DND-41 (cell line): Measurements from ENCODE around the gene PLXNA4.

ENCODE experiments used
- ATAC-seq: fragments of 200-7000 bp; cut with Tn5 transposase; 3 replicates; pipeline ENCODE4 v1.9.1; 2021; ENCODE audit warnings: low read depth; ENCODE audit not compliant: insufficient read depth
- DNase-seq: peaks from one replicate; pipeline ENCODE4 v3.0.0-alpha.2; 2020
- H2AFZ ChIP-seq: 2 replicates; pipeline ENCODE4 v1.6.0; 2012; ENCODE audit warnings: low read depth, low read length
- H3K27ac ChIP-seq: 2 replicates; pipeline ENCODE4 v1.5.1; 2012; ENCODE audit warnings: low read length, inconsistent platforms
- H3K27me3 ChIP-seq: fragments of 200-600 bp; sonication (generic); 2 replicates; pipeline ENCODE4 v1.6.0; 2012; ENCODE audit warnings: low read length, mild to moderate bottlenecking, inconsistent platforms; ENCODE audit not compliant: insufficient read depth, poor library complexity
- H3K36me3 ChIP-seq: 2 replicates; pipeline ENCODE4 v1.5.1; 2012; ENCODE audit warnings: low read length, inconsistent platforms; ENCODE audit not compliant: insufficient read depth
- H3K4me1 ChIP-seq: 2 replicates; pipeline ENCODE4 v1.5.1; 2012; ENCODE audit warnings: mild to moderate bottlenecking, low read length; ENCODE audit not compliant: insufficient read depth
- H3K4me2 ChIP-seq: 2 replicates; pipeline ENCODE4 v1.6.0; 2012; ENCODE audit warnings: mild to moderate bottlenecking, moderate library complexity, low read length, inconsistent platforms; ENCODE audit not compliant: insufficient read depth
- H3K4me3 ChIP-seq, 2 experiments: fragments of 200-600 bp in 1 of 2; shearing (Covaris generic) in 1 of 2; 2 replicates each; pipeline ENCODE4 v1.5.1; 2012 to 2016; ENCODE audit warnings: inconsistent platforms in 2 of 2, low read length in 2 of 2, mild to moderate bottlenecking in 2 of 2, low read depth in 1 of 2, moderate library complexity in 1 of 2
- H3K79me2 ChIP-seq: 2 replicates; pipeline ENCODE4 v1.6.0; 2012; ENCODE audit warnings: low read length, inconsistent platforms; ENCODE audit not compliant: insufficient read depth
- H3K9ac ChIP-seq: 2 replicates; pipeline ENCODE4 v1.6.0; 2012; ENCODE audit warnings: low read depth, mild to moderate bottlenecking, inconsistent platforms, low read length, moderate library complexity
- H3K9me3 ChIP-seq: 2 replicates; pipeline ENCODE4 v1.5.1; 2012; ENCODE audit warnings: low read length, moderate library complexity, mild to moderate bottlenecking, inconsistent platforms; ENCODE audit not compliant: insufficient read depth, severe bottlenecking
- H4K20me1 ChIP-seq: 2 replicates; pipeline ENCODE4 v1.6.0; 2012; ENCODE audit warnings: low read length; ENCODE audit not compliant: insufficient read depth
- CTCF ChIP-seq: IDR thresholded peaks from 2 replicates; pipeline ENCODE4 v1.5.1; 2012; ENCODE audit warnings: borderline replicate concordance, low read length, moderate library complexity, mild to moderate bottlenecking; ENCODE audit not compliant: poor library complexity, severe bottlenecking; ENCODE audit errors: extremely low read depth
- EZH2 ChIP-seq: IDR thresholded peaks from 3 replicates; pipeline ENCODE4 v1.6.1; 2012; ENCODE audit warnings: borderline replicate concordance, low read depth, mild to moderate bottlenecking, moderate library complexity, low read length, inconsistent platforms; ENCODE audit not compliant: severe bottlenecking

PLXNA4 gene

DNA sequence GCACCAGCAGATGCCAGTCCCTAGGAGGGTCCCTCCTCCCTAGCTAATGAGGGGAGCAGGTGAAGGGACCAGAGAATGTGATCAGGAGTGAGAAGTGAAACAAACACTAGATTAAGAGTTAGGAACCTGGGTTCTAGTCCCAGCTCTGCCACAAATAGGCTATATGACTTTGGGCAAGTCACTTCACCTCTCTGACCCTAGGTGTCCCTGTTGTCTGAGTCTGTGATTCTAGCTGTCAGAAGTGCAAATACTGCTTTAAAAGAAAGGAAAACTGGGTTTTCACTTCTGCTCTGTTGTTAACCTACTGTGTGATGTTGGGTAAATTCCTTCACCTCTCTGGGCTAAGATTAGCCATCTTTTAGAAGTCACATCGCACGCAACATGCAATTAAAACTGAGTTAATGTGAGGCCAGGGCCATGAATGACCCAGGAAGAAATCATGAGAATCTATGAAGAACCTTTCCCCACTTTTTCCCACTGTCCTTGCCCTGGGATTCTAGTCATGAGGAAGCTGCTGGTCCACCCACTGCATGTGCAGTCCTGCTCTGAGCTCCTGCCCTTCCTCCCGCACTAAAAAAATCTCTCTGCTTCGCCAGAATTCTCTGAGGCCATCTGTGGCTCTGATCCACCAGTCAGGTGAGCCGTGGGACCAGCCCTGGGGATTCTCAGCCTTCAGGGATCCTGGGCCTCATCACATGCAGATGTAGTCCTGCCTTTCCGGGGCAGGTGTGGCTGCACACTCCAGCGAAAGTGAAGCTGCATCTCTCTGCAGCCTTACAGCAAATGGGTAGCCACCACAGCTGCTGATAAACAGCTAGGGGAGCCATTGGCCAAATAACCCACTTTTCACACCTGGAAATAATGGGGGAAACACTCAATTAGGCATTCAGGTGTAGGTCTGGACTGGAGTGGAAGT lies 181.7 kb downstream of the PLXNA4 start:
- H3K27ac ChIP-seq = no peak overlapping the region
- H4K20me1 ChIP-seq = no peaks in the 10 kb centered on the region
- H3K9me3 ChIP-seq = no peaks in the 10 kb centered on the region
- no peak overlapping the region for H2AFZ ChIP-seq
- no peak overlapping the region for H3K9ac ChIP-seq
- peak; percentile 38 for TF ChIP-seq CTCF
- no peak for TF ChIP-seq EZH2
- peak; percentile 8 for DNase-seq
- no peaks in the 10 kb centered on the region for H3K36me3 ChIP-seq
- H3K4me3 ChIP-seq = no peak overlapping the region
- H3K4me1 ChIP-seq = no peaks in the 10 kb centered on the region
- H3K27me3 ChIP-seq = no peaks in the 10 kb centered on the region
- no peaks in the 10 kb centered on the region for H3K79me2 ChIP-seq
- no peak overlapping the region for H3K4me2 ChIP-seq
- no peak for ATAC-seq

- Histone ChIP-seq H3K27ac (no peak overlapping the region), H4K20me1 (no peaks in the 10 kb centered on the region), H3K79me2 (no peaks in the 10 kb centered on the region), H3K4me2 (no peak overlapping the region), H2AFZ (no peak overlapping the region), H3K9me3 (no peaks in the 10 kb centered on the region), H3K27me3 (no peaks in the 10 kb centered on the region), H3K36me3 (no peaks in the 10 kb centered on the region), H3K4me3 (no peak overlapping the region), H3K9ac (no peak overlapping the region), H3K4me1 (no peaks in the 10 kb centered on the region)
- ATAC-seq = no peak
- no peak for TF ChIP-seq CTCF
- TF ChIP-seq EZH2 = no peak
- no peak for DNase-seq
These were observed 182.4 kb downstream of the PLXNA4 start for GRCh38 chr7:132393789-132394261.

DNA sequence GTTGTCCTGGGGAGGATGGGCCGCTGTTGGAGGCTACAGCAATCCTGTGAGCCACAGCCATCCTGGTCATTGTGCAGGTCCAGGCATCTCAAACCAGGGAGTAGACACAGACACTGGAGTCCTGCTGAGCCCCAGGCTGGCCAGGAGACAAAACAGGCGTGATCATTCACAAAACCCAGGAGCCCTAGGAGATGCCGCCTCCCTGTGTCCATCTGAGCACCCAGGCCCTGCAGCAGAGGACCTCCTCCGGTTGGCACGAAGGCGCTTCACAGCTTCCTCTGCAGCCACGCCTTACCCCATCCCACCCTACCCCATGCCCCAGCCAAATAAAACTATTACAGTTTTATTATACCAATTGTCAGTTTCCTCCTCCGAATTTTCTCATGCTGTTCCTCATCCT lies 183.6 kb downstream of the PLXNA4 start:
- Histone ChIP-seq H3K27ac (no peak overlapping the region), H3K36me3 (no peaks in the 10 kb centered on the region), H3K79me2 (no peaks in the 10 kb centered on the region), H3K9me3 (no peaks in the 10 kb centered on the region), H3K4me3 (no peak overlapping the region), H3K9ac (no peak overlapping the region), H3K4me2 (no peak overlapping the region), H4K20me1 (no peaks in the 10 kb centered on the region), H3K27me3 (no peaks in the 10 kb centered on the region), H3K4me1 (no peaks in the 10 kb centered on the region), H2AFZ (no peak overlapping the region)
- TF ChIP-seq EZH2 = no peak
- no peak for TF ChIP-seq CTCF
- DNase-seq (no peak), ATAC-seq (no peak)
